Left lung (tissue), 10 donors: ENCODE data around the gene DRAXIN. TPM values are rescaled to one million over a fixed set of nuclear protein-coding genes. Genes with fewer than 3 reads are reported as not detected.

ENCODE experiments used
- ATAC-seq: fragments of 200-7000 bp; cut with Tn5 transposase; one replicate; pipeline ENCODE4 v1.9.1; 2020; ENCODE audit warnings: moderate library complexity
- DNase-seq, 4 donors: peaks; one replicate each; pipeline ENCODE4 v3.0.0-alpha.2; 2013 to 2020
- H3K27ac ChIP-seq, 2 donors: fragments of 200-600 bp; sonication (generic) in 1 of 2; one replicate each; pipeline versions ENCODE4 v1.5.0 to v1.8.0; 2020 to 2021
- H3K27me3 ChIP-seq, 2 donors: fragments of 200-600 bp; sonication (generic) in 1 of 2; one replicate each; pipeline versions ENCODE4 v1.5.0 to v1.8.0; 2020 to 2021
- H3K36me3 ChIP-seq, 2 donors: fragments of 200-600 bp; sonication (generic) in 1 of 2; one replicate each; pipeline versions ENCODE4 v1.5.0 to v1.8.0; 2020 to 2021
- H3K4me1 ChIP-seq, 2 donors: fragments of 200-600 bp; one replicate each; pipeline ENCODE4 v1.8.0; 2021
- H3K4me3 ChIP-seq, 2 donors: fragments of 200-600 bp; sonication (generic) in 1 of 2; one replicate each; pipeline versions ENCODE4 v1.5.0 to v1.8.0; 2020 to 2021; ENCODE audit warnings: mild to moderate bottlenecking in 1 of 2
- H3K9me3 ChIP-seq, 2 donors: fragments of 200-600 bp; sonication (generic) in 1 of 2; one replicate each; pipeline versions ENCODE4 v1.5.0 to v1.8.0; 2020 to 2021
- CTCF ChIP-seq, 2 donors: fragments of 200-600 bp; sonication (generic) in 1 of 2; IDR thresholded peaks; one replicate each; pipeline versions ENCODE4 v1.5.0 to v1.8.0; 2021; ENCODE audit warnings: antibody characterized with exemption in 2 of 2
- intact Hi-C, 2 donors: fragments of 100-400 bp; cut with DNase I; formaldehyde crosslinking; loops; one replicate each; pipeline versions ENCODE4 v1.11.2 to v1.14.2; 2022
- polyA plus RNA-seq, 6 donors: library from polyadenylated mRNA; unstranded; fragments of 120-200 nt; gene quantifications; one replicate each; pipeline ENCODE4 v1.2.1, GENCODE V29; 2013; ENCODE audit not compliant: insufficient read length in 6 of 6
- total RNA-seq, 2 donors: library from RNA; stranded (reverse); fragmentation: NEBNext Ultra II Directional; extraction: Animal tissue kit (Norgen Biotek cat#: 25700); gene quantifications; one replicate each; pipeline ENCODE4 v1.2.1, GENCODE V29; 2021
- donor health status: DM: no; HTN: yes; CAD: no.
- donor health status: DM: no; HTN: no; CAD: no.

The DRAXIN gene
- total and polyA plus RNA-seq, 8 donors = 0.10 to 3.2 (median 2.3) TPM

DNA sequence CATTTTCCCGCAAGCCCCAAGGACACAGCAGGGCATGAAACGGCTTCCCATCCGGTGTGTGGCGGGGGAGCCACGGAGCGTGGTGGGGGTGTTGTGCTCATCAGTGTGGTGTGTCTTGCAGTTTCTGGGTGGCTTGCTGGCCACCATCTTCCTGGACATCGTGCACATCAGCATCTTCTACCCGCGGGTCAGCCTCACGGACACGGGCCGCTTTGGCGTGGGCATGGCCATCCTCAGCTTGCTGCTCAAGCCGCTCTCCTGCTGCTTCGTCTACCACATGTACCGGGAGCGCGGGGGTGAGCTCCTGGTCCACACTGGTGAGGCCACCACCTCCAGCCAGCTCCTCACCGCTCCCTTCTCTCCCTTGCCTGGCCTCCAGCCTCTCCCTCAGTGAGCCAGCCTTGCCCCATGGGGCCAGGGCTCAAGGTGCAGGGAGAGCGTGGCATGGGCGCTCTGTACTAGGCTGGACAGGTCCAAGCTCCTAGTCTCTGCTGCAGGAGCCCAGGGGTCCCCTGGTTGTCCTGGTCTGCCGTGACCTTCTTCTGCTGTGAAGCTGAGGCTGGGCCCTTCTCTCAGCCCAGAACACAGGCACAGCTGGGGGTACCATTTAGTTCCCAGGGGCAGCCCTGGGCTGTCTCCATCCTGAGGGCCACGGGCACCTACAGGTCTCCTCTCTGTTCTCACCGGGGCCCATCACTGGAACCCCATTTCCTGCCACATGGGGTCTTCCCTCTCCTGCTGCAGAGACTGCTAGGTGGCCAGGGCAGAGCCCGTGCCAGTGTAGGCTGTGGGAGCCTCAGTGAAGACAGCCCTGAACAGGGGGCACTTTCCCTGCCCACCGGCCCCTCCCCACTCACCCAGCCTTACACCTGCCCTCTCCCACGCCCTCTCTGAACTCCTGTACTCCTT is 57.0 kb downstream of the DRAXIN start:
- intact Hi-C loops = no loop called here
- Histone ChIP-seq H3K27ac (peak overlapping the region in 1 of 2 donors; percentile 73), H3K4me1 (peaks cover 0 to 42% of the 10 kb centered on the region in 2 donors), H3K9me3 (no peaks in the 10 kb centered on the region), H3K4me3 (no peak overlapping the region), H3K27me3 (no peaks in the 10 kb centered on the region), H3K36me3 (peaks cover 0 to 74% of the 10 kb centered on the region in 2 donors)
- no peak for DNase-seq
- no peak for TF ChIP-seq CTCF (IDR thresholded peaks at IDR 0.05)
- ATAC-seq = no peak

- TF ChIP-seq CTCF (IDR thresholded peaks at IDR 0.05) = peak; percentile 57 to 78
These were observed 57.7 kb downstream of the DRAXIN start for GRCh38 chr1:11749203-11749689.

GRCh38 chr1:11749996-11750395 is 58.5 kb downstream of the DRAXIN start:
- no peak for ATAC-seq
- Histone ChIP-seq H3K4me1 (peaks cover 0 to 37% of the 10 kb centered on the region in 2 donors), H3K27ac (no peak overlapping the region), H3K27me3 (no peaks in the 10 kb centered on the region), H3K36me3 (peaks cover 0 to 65% of the 10 kb centered on the region in 2 donors), H3K9me3 (no peaks in the 10 kb centered on the region), H3K4me3 (no peak overlapping the region)
- TF ChIP-seq CTCF (IDR thresholded peaks at IDR 0.05) = no peak
- no peak for DNase-seq
- intact Hi-C loops = no loop called here

More at GRCh38 chr1:11749203-11749689, 57.7 kb downstream of the DRAXIN start:
- no peaks in the 10 kb centered on the region for H3K27me3 ChIP-seq
- peaks cover 0 to 68% of the 10 kb centered on the region in 2 donors for H3K36me3 ChIP-seq
- ATAC-seq (peak; percentile 92), DNase-seq (peak in 2 of 4 donors; percentile 68 to 92)
- no peak overlapping the region for H3K4me3 ChIP-seq
- H3K4me1 ChIP-seq = peaks cover 0 to 42% of the 10 kb centered on the region in 2 donors
- peak overlapping the region in 1 of 2 donors; percentile 73 for H3K27ac ChIP-seq
- intact Hi-C loops = no loop called here
- H3K9me3 ChIP-seq = no peaks in the 10 kb centered on the region

DNA sequence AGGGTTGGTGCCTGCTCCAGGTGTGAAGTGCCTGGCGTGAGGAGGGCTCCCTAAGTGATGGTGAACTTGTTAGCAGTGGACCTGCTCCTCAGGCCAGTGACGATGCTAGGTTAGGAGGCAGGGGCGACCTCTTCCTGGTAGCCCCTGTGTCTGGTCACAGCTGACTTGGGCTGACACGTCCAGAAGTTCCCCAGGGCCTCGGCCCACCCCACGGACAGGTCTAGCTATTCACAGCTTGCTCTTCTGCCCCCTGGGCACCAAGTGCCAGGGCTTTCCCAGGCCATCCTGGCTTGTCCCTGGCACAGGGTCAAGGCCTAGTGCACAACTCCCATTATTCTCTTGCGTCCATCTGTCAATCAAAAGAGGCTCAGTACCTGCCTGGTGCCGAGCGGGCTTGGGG is 59.6 kb downstream of the DRAXIN start:
- peaks cover 0 to 26% of the 10 kb centered on the region in 2 donors for H3K4me1 ChIP-seq
- H3K4me3 ChIP-seq = no peak overlapping the region
- TF ChIP-seq CTCF (IDR thresholded peaks at IDR 0.05) = no peak
- DNase-seq (no peak), ATAC-seq (no peak)
- H3K36me3 ChIP-seq = peaks cover 0 to 55% of the 10 kb centered on the region in 2 donors
- H3K27me3 ChIP-seq = no peaks in the 10 kb centered on the region
- no peak overlapping the region for H3K27ac ChIP-seq
- intact Hi-C loops = no loop called here
- no peaks in the 10 kb centered on the region for H3K9me3 ChIP-seq

GRCh38 chr1:11752359-11753088 is 61.0 kb downstream of the DRAXIN start:
- no peaks in the 10 kb centered on the region for H3K27me3 ChIP-seq
- intact Hi-C loops = no loop called here
- no peak for ATAC-seq
- peaks cover 0 to 40% of the 10 kb centered on the region in 2 donors for H3K36me3 ChIP-seq
- no peaks in the 10 kb centered on the region for H3K9me3 ChIP-seq
- no peak for DNase-seq
- TF ChIP-seq CTCF (IDR thresholded peaks at IDR 0.05) = no peak
- peaks cover 0 to 14% of the 10 kb centered on the region in 2 donors for H3K4me1 ChIP-seq
- H3K27ac ChIP-seq = no peak overlapping the region
- no peak overlapping the region for H3K4me3 ChIP-seq
